ENCODE measurements around the gene TREX2. TPM values are rescaled to one million over a fixed set of nuclear protein-coding genes. Genes with fewer than 3 reads are reported as not detected.

Gene TREX2
- total and polyA plus RNA-seq, 8 donors: 0.55 to 1.4 (median 0.92) TPM

DNA sequence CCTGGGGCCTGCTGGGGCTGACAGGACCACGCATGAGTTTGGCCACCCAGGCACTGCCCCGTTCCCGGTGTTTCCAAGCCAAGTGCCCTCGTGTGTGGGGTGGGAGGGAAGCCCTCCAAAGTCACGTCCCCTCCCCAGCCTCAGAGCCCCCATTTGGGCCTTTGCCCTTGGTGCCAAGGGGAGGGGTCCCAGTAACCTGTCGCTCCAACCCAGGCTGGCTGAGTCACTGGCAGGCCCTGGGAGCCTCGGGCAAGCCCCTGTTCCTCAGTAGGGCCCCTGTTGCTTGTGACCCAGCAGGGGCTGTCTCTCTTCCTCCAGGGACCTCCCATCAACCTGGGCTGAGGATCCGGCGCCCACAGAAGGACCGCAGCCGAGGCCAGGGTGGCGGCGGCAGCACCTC lies 35.2 kb upstream of the TREX2 start:
- DNase-seq: no peak
- intact Hi-C loops (cut with DNase I): no loop called here

GRCh38 chrX:153478746-153479145 lies 32.9 kb upstream of the TREX2 start:
- Histone ChIP-seq H3K4me3 (no peak overlapping the region), H3K27ac (no peak overlapping the region), H3K4me1 (peaks cover 3 to 8% of the 10 kb centered on the region in 2 donors), H3K9me3 (no peaks in the 10 kb centered on the region), H3K27me3 (peaks cover 0 to 6% of the 10 kb centered on the region in 2 donors), H3K36me3 (no peaks in the 10 kb centered on the region)
- intact Hi-C loops (cut with DNase I): no loop called here
- DNase-seq (no peak), ATAC-seq (no peak)
- TF ChIP-seq CTCF (IDR thresholded peaks at IDR 0.05): no peak

More for the DNA sequence above, 35.2 kb upstream of the TREX2 start:
- no peaks in the 10 kb centered on the region for H3K4me1 ChIP-seq
- H3K4me3 ChIP-seq: no peak overlapping the region
- H3K9me3 ChIP-seq: no peaks in the 10 kb centered on the region
- TF ChIP-seq CTCF (IDR thresholded peaks at IDR 0.05): no peak
- no peaks in the 10 kb centered on the region for H3K27me3 ChIP-seq
- no peaks in the 10 kb centered on the region for H3K36me3 ChIP-seq
- no peak overlapping the region for H3K27ac ChIP-seq
- ATAC-seq: no peak

DNA sequence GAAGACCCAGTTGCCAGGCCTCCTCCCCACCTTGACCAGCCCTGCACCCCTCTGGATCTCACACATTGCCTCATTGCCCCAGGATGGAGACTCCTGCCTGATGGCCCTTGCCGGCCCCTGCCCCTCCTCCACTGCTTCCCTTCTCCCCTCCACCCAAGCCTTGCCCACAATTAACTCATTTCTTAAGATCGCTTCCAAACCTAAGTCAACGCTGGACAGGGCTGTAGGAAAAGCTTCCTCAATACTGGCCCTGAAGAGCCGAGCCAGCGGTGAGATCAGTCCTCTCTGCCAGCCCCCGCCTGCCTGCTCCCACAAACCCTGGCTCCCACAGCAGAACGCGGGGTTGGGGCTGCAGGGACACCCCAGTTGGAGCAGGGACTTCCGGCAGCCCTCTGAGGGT lies 32.0 kb upstream of the TREX2 start:
- DNase-seq (no peak), ATAC-seq (peak; percentile 12)
- peaks cover 0 to 6% of the 10 kb centered on the region in 2 donors for H3K27me3 ChIP-seq
- H3K27ac ChIP-seq: peak overlapping the region in 1 of 2 donors; percentile 81
- H3K4me3 ChIP-seq: no peak overlapping the region
- peaks cover 3 to 8% of the 10 kb centered on the region in 2 donors for H3K4me1 ChIP-seq
- no peaks in the 10 kb centered on the region for H3K9me3 ChIP-seq
- H3K36me3 ChIP-seq: no peaks in the 10 kb centered on the region
- no peak for TF ChIP-seq CTCF (IDR thresholded peaks at IDR 0.05)
- intact Hi-C loops (cut with DNase I): no loop called here

DNA sequence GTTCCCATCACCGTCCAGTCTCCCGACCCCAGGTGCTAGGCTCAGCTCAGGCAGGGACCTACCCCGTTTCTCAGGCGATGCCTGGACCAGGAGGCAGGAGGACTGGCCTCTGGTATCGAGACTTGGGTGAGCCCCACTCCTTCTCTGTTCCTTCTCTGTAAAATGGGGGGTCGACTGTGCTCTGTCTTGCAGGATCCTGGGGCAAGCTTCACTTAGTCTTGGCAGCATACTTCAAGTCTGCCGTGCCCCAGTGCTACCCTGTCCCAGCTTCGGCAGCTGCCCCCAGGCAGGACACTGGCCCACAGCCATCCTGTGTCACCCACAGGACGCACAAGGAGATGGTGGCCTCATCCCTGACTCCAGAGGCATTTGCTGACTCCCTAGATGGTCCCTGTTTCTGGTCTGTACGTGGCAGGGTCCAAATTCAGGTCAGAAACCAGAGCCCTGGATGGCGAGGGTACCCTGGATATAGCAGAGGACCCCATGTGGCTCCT lies 31.6 kb upstream of the TREX2 start:
- H3K4me1 ChIP-seq: peaks cover 3 to 8% of the 10 kb centered on the region in 2 donors
- H3K9me3 ChIP-seq: no peaks in the 10 kb centered on the region
- no peaks in the 10 kb centered on the region for H3K36me3 ChIP-seq
- intact Hi-C loops (cut with DNase I): no loop called here
- H3K4me3 ChIP-seq: no peak overlapping the region
- peaks cover 0 to 6% of the 10 kb centered on the region in 2 donors for H3K27me3 ChIP-seq
- no peak for TF ChIP-seq CTCF (IDR thresholded peaks at IDR 0.05)
- H3K27ac ChIP-seq: peak overlapping the region in 1 of 2 donors; percentile 81
- DNase-seq (no peak), ATAC-seq (no peak)

GRCh38 chrX:153476666-153477363 lies 31.0 kb upstream of the TREX2 start:
- H3K27ac ChIP-seq: peak overlapping the region in 1 of 2 donors; percentile 81
- no peaks in the 10 kb centered on the region for H3K9me3 ChIP-seq
- H3K4me3 ChIP-seq: no peak overlapping the region
- peak; percentile 45 for ATAC-seq
- intact Hi-C loops (cut with DNase I): no loop called here
- no peak for TF ChIP-seq CTCF (IDR thresholded peaks at IDR 0.05)
- H3K27me3 ChIP-seq: peaks cover 0 to 6% of the 10 kb centered on the region in 2 donors
- no peaks in the 10 kb centered on the region for H3K36me3 ChIP-seq
- H3K4me1 ChIP-seq: peaks cover 3 to 8% of the 10 kb centered on the region in 2 donors
- DNase-seq: peak in 2 of 4 donors; percentile 54 to 81

Measured in left lung (tissue), 10 donors.